AG09309 (cell line): ENCODE results near the gene DPEP3.
"Not testable (repeated sequence)": the region's sequence is repeated elsewhere in the genome, so short reads cannot be mapped to it uniquely, and the experiment has no call there.

ENCODE experiments used
- DNase-seq: peaks from one replicate; pipeline ENCODE4 v3.0.0-alpha.2; 2010; ENCODE audit warnings: low read depth
- H3K4me3 ChIP-seq: 2 replicates; pipeline ENCODE4 v1.5.1; 2011; ENCODE audit warnings: mild to moderate bottlenecking, low read depth, low read length, moderate library complexity; ENCODE audit not compliant: control insufficient read depth
- CTCF ChIP-seq: IDR thresholded peaks from 2 replicates; pipeline ENCODE4 v1.5.1; 2011; ENCODE audit warnings: mild to moderate bottlenecking, low read depth, low read length, inconsistent platforms; ENCODE audit not compliant: insufficient read depth, control insufficient read depth; ENCODE audit errors: missing control alignments

Gene DPEP3

DNA sequence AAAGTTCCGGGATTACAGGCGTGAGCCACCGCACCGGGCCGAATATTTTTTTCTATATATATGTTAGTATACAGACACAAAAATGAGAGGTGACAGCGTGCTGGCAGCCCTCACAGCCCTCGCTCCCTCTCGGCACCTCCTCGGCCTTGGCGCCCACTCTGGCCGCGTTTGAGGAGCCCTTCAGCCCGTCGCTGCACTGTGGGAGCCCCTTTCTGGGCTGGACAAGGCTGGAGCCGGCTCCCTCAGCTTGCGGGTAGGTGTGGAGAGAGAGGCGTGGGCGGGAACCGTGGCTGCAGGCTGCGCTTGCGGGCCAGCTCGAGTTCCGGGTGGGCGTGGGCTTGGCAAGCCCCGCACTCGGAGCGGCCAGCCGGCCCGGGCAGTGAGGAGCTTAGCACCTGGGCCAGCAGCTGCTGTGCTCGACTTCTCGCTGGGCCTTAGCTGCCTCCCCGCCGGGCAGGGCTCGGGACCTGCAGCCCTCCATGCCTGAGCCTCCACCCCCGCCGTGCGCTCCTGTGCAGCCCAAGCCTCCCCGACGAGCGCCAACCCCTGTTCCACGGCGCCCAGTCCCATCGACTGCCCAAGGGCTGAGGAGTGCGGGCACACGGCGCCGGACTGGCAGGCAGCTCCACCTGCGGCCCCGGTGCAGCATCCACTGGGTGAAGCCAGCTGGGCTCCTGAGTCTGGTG, 1.9 kb upstream of the DPEP3 start:
- DNase-seq = no peak
- TF ChIP-seq CTCF = no peak
- H3K4me3 ChIP-seq = no peak overlapping the region

- no peak for TF ChIP-seq CTCF
- DNase-seq = no peak
- H3K4me3 ChIP-seq = no peak overlapping the region
Measured at GRCh38 chr16:67977469-67978227, 2.7 kb downstream of the DPEP3 start.

- H3K4me3 ChIP-seq = no peak overlapping the region
- no peak for DNase-seq
- TF ChIP-seq CTCF = no peak
Measured at GRCh38 chr16:67977005-67977404, 3.3 kb downstream of the DPEP3 start.

GRCh38 chr16:67976205-67976604, 4.1 kb downstream of the DPEP3 start:
- no peak overlapping the region for H3K4me3 ChIP-seq
- no peak for DNase-seq
- no peak for TF ChIP-seq CTCF

DNA sequence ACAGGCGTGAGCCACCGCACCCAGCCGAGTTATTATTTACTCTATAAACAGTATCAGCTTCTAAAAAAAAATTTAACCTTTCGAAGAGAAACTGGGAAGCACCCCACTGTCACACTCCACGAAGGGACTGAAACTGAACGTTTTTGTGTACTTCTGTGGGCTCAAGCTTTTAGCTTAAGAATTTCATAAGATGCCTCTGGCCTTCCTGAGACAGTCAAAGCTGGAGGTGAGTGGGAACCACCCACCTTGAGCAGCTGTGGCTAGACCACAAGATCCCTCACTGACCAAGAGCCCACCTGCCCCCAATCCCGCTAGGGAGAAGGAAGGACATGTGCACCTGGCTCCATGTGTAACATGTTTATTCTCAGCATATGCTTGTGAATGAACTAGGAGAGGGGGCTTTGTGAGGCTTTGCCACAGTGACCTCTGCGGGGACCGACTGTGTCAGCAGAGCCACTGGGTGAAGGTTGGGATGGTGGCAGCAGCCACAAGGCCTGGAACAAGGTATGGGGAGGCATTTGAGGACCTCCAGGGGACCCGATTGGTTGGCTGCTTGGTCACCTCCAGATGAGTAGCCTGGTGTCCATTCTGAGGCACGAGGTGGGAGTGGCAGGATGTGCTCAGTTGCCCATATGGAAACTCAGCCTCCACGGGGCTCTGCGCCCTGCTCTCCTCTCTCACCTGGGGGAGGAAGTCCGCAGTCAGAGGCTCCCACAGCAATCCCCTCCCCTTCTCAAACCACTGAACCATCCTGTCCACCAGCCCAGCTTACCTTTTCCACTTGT, 4.8 kb downstream of the DPEP3 start:
- no peak for DNase-seq
- no peak for TF ChIP-seq CTCF
- no peak overlapping the region for H3K4me3 ChIP-seq

- not testable (repeated sequence) for H3K4me3 ChIP-seq, DNase-seq
Measured at GRCh38 chr16:67972285-67972684, 8.0 kb downstream of the DPEP3 start.

DNA sequence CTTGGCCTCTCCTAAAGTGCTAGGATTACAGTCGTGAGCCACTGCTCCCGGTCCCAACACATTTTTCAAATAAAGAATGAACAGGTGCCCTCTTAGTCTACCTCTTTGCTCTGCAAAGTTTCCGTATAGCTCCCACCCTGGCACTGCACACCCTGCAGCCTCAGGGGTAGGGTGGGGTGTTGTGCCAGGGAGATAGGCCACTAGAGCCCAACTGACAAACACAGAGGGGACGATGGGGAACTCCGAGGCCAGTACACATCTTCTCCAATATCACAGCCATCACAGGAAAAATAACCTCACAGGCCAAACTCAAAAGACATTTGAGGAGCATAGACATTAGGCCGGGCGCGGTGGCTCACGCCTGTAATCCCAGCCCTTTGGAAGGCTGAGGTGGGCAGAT, 9.2 kb downstream of the DPEP3 start:
- H3K4me3 ChIP-seq = no peak overlapping the region
- no peak for DNase-seq
- TF ChIP-seq CTCF = no peak
